ENCODE measurements around the gene KCNH6.

KCNH6 gene

DNA sequence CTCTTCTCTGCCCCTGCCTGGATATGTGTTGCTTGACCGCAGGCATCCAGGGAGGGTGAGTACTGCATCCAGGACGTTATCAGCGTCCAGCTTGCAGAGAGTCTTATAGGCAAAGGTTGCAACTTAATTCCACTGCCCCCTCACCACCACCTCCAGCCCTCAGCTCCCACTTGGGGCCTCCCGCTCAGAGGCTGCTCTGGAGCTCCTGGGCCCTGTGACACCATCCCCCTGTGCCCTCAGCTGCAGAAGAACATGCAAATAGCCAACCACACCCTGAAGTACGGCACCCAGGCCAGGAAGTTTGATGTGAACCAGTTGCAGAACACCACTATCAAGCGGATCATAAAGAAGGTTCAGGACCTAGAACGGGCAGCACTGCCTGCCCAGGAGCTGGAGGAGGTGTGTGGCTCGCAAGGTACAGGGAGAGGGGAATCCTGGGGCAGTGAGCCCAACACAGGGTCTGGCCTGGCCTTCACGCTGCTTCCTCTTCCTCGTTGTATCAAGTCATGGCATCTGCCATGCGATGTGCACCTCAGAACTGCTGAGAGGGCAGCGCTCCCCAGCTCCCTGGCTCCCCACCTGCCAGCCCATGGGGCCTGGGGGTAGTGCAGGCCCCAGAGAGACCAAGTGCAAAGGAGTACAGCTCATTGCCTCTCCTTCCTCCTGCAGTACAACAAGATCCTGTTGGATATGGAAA is 36.7 kb upstream of the KCNH6 start:
- no peak for DNase-seq

GRCh38 chr17:63487014-63487339 is 36.2 kb upstream of the KCNH6 start:
- DNase-seq = no peak

DNA sequence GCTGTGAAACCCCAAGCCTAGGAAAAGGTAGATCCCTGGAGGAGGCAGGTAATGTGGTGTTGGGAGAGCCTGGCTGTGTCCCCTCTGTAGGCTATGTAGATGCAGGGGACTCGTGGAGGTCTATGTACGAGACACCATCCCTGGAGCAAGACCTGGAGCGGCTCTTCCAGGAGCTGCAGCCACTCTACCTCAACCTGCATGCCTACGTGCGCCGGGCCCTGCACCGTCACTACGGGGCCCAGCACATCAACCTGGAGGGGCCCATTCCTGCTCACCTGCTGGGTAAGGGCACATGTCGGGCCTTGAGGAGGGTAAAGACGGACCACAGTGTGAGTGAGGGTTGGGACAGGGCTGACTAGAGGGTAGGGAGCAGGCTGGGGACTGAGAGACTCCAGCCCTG is 34.3 kb upstream of the KCNH6 start:
- no peak for DNase-seq

DNA sequence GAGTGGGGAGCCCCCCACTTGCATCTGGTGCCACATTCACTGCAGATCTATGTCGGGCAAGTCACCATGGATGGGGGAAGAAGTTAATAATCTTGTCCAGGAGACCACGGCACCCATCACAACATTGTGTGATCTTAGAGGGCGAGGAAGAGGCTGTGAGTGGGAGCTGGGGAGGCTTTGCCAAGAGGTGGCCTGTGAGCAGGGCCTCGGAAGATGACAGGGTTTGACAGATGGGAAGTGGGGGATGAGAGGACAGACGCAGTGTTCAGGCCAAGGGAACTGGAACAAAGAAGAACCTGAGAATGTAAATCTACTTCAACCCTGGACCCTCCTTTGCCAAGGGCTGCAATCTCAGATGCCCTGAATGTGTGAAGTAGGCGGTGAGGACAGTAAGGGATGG is 33.9 kb upstream of the KCNH6 start:
- DNase-seq = no peak

- DNase-seq = no peak
These were observed 32.8 kb upstream of the KCNH6 start for GRCh38 chr17:63490329-63490728.

- no peak for DNase-seq
These were observed 32.2 kb upstream of the KCNH6 start for GRCh38 chr17:63490858-63491400.

DNA sequence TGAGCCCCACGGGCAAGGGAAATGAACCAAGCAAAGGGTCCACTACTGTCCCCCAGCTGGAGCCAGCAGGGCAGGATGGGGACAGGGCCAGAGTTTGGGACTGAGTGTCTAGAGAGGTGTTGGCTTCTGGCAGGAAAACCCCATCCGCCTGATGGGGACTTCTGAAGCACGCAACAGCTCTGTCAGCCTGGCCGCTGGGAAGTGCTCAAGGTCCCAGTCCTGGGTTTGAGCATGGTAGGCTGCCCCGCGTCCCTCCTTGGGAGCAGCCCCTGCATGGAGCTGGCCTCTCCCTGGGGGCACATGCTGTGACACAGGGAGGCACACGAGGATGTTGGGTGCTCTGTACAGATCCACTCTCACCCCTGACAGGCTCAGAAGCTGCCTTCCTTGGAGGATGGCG is 31.7 kb upstream of the KCNH6 start:
- DNase-seq = no peak

DNA sequence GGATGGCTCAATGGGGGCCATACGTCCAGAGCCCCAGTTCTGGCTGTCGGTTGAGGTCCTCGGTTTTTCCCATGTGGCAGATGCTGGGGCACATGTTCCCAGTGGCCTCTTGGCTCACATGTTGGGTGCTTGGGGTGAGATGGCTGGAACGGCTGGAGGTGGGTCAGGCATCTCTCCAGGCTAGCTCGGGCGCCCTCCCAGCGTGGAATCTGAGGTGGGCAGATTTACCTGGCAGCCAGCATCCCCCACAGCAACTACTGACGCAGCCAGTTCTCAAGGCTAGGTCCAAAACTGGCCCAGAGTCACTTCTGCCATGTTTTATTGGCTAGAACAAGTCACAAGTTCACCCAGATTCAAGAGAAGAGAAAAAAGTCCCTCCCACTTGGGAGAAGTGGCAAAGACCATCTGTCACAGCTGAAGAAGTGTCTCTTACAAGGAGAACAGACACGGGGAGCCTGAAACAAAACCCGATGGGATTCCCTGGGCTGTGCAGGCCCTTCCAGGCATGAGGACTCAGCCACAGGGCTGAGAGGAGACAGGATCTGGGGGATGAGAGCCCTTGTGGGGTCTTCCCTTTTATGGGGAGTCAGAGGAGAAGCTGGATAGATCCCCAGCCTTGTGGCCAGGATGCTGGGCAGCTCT is 31.1 kb upstream of the KCNH6 start:
- DNase-seq = no peak

- no peak for DNase-seq
These were observed 30.2 kb upstream of the KCNH6 start for GRCh38 chr17:63492940-63493339.

- no peak for DNase-seq
These were observed 29.7 kb upstream of the KCNH6 start for GRCh38 chr17:63493411-63493810.

- no peak for DNase-seq
These were observed 28.7 kb upstream of the KCNH6 start for GRCh38 chr17:63494300-63494928.

DNA sequence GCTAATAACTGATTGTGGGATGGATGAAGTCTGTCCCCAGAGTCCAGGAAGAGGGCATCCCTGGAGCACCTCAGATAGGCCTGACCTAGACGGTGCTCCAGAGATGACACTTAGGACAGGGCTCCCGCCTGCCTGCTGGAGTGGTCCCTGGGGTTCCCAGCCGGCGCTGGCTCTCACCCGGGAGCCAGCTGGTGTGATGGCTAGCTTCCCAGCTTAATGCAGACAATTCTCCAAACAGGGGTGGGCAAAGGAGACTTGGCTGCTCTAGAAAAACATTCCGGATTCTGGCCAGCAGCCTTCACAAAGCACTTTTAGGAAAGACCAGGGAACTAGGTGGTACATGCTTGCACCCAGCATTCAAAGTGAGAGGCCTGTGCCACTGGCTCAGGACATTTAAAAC is 27.7 kb upstream of the KCNH6 start:
- no peak for DNase-seq

- DNase-seq = no peak
These were observed 27.0 kb upstream of the KCNH6 start for GRCh38 chr17:63496177-63496576.

GRCh38 chr17:63496663-63497400 is 26.3 kb upstream of the KCNH6 start:
- no peak for DNase-seq

DNA sequence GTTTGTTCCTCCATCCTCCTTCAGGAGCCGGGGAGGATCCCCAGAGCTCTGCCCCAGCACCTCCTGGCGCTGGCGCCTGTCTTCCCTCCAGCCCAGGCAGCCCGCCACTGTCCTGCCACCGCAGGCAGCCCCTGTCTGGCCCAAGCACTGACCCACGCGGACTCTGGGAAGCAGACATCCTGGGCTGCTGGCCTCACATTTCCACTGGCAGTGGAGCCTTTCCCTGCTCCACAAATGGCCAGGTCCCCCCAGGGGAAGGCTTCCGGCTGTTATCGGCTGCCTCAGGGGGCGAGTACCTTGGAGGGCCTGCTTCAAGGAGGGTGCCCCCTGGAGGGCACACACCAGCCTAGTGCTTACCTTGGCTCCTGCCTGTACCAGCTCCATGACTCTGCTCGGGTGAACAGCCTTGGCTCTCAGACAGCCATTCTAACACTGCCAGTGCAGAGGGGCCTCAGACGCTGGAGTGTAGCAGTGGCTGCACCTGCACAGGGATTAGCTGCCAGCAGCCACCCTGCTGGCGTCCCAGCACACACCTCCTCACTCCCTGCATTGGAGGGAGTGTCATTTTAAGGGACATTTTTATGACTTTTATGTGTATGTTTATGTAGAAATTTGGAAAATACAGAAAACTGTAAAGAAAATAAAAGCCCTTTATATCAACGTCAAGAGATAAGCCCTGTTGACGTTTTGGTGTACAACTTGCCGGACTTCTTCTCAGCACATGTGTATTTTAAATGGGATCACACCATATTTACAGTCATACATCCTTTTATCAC is 25.3 kb upstream of the KCNH6 start:
- DNase-seq = no peak

DNA sequence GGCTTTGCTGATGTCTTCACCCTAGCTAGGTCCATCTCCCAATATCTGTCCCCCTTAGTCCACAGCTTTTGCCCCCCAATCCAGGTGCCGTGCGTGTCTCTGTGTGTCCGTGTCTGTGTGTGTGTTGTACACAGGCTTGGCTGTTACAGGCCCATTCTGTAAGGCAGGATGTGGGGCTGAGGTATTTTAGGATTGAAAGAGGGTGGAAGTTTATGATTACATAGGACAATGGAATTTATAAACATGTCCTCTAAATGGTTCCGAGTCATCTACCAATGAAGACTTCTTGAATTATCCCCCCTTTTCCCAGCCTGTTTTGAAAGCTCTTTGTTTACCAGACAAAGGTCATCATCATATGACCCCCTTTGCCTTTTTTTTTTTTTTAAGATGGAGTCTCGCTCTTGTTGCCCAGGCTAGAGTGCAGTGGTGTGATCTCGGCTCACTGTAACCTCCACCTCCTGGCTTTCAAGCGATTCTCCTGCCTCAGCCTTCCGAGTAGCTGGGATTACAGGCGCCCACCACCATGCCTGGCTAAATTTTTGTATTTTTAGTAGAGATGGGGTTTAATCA is 24.4 kb upstream of the KCNH6 start:
- no peak for DNase-seq

DNA sequence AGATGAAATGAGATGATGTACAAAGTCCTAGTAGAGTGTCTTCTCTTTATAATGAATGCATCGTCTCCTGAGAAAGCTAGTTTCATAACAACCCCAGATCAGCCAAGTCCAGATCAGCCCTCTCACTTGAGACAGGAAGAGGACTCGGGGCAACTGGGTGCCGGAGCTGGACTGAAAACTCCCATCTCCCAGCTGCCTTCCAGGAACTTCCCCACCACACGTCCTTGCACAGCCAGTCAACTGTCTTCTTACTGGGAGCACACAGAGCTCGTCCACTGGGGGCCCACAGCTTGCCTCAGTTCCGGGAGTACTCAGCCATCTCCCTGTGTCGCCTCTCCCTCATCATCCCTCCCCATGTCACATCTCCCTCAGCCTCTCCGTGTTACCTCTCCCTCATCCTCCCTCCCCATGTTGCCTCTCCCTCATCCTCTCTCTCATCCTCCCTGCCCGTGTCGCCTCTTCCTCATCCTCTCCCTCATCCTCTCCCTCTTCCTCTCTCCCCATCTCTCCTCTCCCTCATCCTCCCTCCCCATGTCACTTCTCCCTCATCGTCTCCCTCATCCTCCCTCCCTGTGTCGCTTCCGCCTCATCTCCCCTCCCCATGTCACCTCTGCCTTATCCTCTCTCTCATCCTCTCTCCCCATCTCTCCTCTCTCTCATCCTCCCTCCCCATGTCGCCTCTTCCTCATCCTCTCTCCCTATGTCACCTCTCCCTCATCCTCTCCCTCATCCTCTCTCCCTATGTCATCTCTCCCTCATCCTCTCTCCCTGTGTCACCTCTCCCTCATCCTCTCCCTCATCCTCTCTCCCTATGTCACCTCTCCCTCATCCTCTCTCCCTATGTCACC is 22.4 kb upstream of the KCNH6 start:
- no peak for DNase-seq

- no peak for DNase-seq
These were observed 19.8 kb upstream of the KCNH6 start for GRCh38 chr17:63503341-63503705.

- no peak for DNase-seq
These were observed 18.9 kb upstream of the KCNH6 start for GRCh38 chr17:63504261-63504660.

GRCh38 chr17:63505341-63505740 is 17.8 kb upstream of the KCNH6 start:
- DNase-seq = no peak

GRCh38 chr17:63506627-63507026 is 16.5 kb upstream of the KCNH6 start:
- no peak for DNase-seq

- no peak for DNase-seq
These were observed 11.8 kb upstream of the KCNH6 start for GRCh38 chr17:63511331-63511730.
